Measurements from ENCODE around the gene TSPAN9.

DNA sequence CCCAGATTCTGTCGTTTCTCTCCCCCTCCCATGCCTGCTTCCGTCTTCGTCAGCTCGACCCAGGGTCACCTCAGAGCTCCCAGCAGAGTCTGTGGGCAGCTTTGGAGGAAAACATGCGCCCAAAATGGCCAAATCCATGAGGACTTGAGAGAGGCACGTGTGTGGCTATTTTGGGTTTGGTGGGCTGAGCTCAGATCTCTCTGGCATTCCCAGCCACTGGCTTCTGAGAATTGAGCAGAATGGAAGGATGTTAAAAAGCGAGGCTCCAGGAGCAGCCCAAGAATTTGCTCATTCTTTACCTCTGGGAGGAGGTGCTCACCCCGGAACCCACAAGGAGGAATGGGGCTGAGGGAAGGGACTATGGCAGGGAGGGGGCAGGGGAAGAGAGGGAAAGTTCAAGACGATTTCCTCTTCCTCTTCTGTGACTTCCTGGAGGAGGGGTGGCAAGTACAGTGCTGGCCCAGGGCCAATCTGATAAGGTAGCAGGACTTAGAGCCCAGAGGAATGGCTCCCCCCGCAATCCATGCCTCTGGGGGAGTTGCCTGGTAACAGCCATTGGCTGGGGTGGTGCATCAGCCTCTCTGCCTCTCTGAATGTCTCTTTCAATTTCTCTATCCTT lies 20.1 kb downstream of the TSPAN9 start:
- TF ChIP-seq CTCF (IDR thresholded peaks at IDR 0.05 in 2 of 3, conservative IDR thresholded peaks at IDR 0.05 in 1 of 3; ENCODE audit: insufficient read depth in 2 of 3, low read depth in 1 of 3, low read length in 3 of 3) (no peak), DPF2 (IDR thresholded peaks at IDR 0.05) (0 out of 2 replicates have a peak, but pooled peaks have one; percentile 19), TAF1 (IDR thresholded peaks at IDR 0.05; ENCODE audit: control insufficient read depth, extremely low read depth, insufficient read depth, low read length, severe bottlenecking) (no peak), CCAR2 (IDR thresholded peaks at IDR 0.05; ENCODE audit: low read depth, low read length) (no peak), PATZ1 (CRISPR knock-in tag; IDR thresholded peaks at IDR 0.05; ENCODE audit: borderline replicate concordance) (no peak), ATF7 (IDR thresholded peaks at IDR 0.05) (no peak), POLR2AphosphoS5 (IDR thresholded peaks at IDR 0.05; ENCODE audit: control insufficient read depth, insufficient read depth, low read depth, low read length) (no peak), KLF13 (tag; IDR thresholded peaks at IDR 0.05; ENCODE audit: borderline replicate concordance, low read depth) (no peak), HLTF (IDR thresholded peaks at IDR 0.05) (no peak), MTA3 (IDR thresholded peaks at IDR 0.05; ENCODE audit: borderline replicate concordance) (no peak), MXI1 (IDR thresholded peaks at IDR 0.05; ENCODE audit: low read depth, low read length) (no peak), EZH2 (IDR thresholded peaks at IDR 0.05; ENCODE audit: borderline replicate concordance, low read depth, low read length) (no peak)
- TF ChIP-seq, protein P1, sequence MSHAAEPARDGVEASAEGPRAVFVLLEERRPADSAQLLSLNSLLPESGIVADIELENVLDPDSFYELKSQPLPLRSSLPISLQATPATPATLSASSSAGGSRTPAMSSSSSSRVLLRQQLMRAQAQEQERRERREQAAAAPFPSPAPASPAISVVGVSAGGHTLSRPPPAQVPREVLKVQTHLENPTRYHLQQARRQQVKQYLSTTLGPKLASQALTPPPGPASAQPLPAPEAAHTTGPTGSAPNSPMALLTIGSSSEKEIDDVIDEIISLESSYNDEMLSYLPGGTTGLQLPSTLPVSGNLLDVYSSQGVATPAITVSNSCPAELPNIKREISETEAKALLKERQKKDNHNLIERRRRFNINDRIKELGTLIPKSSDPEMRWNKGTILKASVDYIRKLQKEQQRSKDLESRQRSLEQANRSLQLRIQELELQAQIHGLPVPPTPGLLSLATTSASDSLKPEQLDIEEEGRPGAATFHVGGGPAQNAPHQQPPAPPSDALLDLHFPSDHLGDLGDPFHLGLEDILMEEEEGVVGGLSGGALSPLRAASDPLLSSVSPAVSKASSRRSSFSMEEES (CRISPR knock-in tag; IDR thresholded peaks at IDR 0.05), result no peak

Measured in K562 (cell line).